AG04450 (cell line): ENCODE results near the gene ATP2C2. TPM values are rescaled to one million over a fixed set of nuclear protein-coding genes. Genes with fewer than 3 reads are reported as not detected.
A peak's percentile ranks its signal among the peaks of the same experiment; 100 is the strongest.

ENCODE experiments used
- CTCF ChIA-PET: fragments of 300-600, 350-600 bp; formaldehyde crosslinking; extraction: SDS; loops from one replicate; lab custom pipeline; 2022; ENCODE audit warnings: antibody characterized with exemption, inconsistent platforms; lab: Charles Lee
- POLR2A ChIA-PET: fragments of 350-600 bp; formaldehyde crosslinking; extraction: SDS; loops from one replicate; lab custom pipeline; 2021; ENCODE audit warnings: antibody characterized with exemption, inconsistent platforms; lab: Yijun Ruan, JAX
- DNase-seq: peaks from one replicate; pipeline ENCODE4 v3.0.0-alpha.2; 2011; ENCODE audit warnings: low read depth, low spot score
- H3K27ac ChIP-seq: one replicate; pipeline ENCODE4 v1.5.1; 2012; ENCODE audit warnings: low read depth, low read length, control low read depth
- H3K27me3 ChIP-seq: one replicate; pipeline ENCODE4 v1.6.0; 2012; ENCODE audit warnings: low read length; ENCODE audit not compliant: control insufficient read depth, insufficient read depth
- H3K4me3 ChIP-seq: 2 replicates; pipeline ENCODE4 v1.5.1; 2011; ENCODE audit warnings: mild to moderate bottlenecking, low read depth, low read length, control low read depth
- H3K9me3 ChIP-seq: 2 replicates; pipeline ENCODE4 v1.5.1; 2012; ENCODE audit warnings: low read length; ENCODE audit not compliant: control insufficient read depth, insufficient read depth
- polyA plus RNA-seq: library from polyadenylated mRNA; depleted of rRNA; stranded (reverse); fragments of >200 nt; gene quantifications from 2 replicates; pipeline ENCODE4 v1.2.3, GENCODE V29; 2011
- TF ChIP-seq, protein P1 (sequence below): IDR thresholded peaks from 2 replicates; pipeline ENCODE4 v1.5.1; 2011; ENCODE audit warnings: low read depth, low read length, control low read depth, inconsistent platforms

ATP2C2 gene
- polyA plus RNA-seq, 1 experiment, result not detected

DNA sequence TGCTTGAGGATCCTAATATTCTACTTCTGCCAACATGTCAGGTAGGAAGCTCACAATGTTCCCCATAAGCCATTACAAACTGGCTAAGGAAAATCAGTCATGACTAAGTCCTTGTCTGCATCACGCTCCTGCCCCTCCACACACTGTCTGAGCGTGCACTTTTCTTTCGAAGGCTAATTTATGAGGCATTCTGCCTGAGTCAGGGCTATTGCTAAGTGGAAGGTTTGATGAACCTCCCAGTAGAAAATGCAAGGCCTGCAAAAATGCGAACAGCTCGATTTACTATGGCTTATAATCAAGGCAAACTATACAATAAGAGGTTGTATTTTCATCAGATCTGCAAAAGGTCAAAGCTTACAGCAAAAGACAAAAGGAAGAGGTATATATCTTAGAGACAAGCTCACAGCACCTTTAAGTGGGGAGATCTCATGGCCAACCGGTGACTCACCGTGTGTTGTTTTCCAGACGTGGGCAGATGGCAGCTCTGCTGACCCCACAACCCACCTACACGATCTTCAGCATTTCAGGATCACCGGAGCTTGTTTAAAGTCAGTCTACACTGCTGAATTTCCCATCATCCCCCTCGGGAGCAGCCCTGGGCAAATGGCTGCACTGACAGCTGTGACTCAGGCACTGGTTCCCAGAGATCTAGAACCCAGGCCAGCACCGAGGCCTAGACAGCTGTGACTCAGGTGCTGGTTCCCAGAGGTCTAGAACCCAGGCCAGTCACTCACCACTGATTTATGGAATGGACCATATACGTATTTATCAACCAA lies 110.0 kb downstream of the ATP2C2 start:
- peak; percentile 43 for DNase-seq
- Histone ChIP-seq H3K27me3 (no peaks in the 10 kb centered on the region), H3K27ac (peak overlapping the region; percentile 68), H3K9me3 (no peaks in the 10 kb centered on the region; the same call in 1 of the 2 replicates), H3K4me3 (no peak overlapping the region)
- TF ChIP-seq, protein P1, sequence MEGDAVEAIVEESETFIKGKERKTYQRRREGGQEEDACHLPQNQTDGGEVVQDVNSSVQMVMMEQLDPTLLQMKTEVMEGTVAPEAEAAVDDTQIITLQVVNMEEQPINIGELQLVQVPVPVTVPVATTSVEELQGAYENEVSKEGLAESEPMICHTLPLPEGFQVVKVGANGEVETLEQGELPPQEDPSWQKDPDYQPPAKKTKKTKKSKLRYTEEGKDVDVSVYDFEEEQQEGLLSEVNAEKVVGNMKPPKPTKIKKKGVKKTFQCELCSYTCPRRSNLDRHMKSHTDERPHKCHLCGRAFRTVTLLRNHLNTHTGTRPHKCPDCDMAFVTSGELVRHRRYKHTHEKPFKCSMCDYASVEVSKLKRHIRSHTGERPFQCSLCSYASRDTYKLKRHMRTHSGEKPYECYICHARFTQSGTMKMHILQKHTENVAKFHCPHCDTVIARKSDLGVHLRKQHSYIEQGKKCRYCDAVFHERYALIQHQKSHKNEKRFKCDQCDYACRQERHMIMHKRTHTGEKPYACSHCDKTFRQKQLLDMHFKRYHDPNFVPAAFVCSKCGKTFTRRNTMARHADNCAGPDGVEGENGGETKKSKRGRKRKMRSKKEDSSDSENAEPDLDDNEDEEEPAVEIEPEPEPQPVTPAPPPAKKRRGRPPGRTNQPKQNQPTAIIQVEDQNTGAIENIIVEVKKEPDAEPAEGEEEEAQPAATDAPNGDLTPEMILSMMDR, result no peak
- ChIA-PET CTCF (interaction anchor here (0.6 to 2.4 kb wide), 7 partner anchors 9 to 394 kb away, joined by 3 to 7 read pairs (median 3); partner anchors contain the start of gene TAF1C), POLR2A (interaction anchor here (0.5 kb wide), 1 partner anchor 140 kb away, joined by 4 read pairs; no protein-coding TSS in a partner anchor)

DNA sequence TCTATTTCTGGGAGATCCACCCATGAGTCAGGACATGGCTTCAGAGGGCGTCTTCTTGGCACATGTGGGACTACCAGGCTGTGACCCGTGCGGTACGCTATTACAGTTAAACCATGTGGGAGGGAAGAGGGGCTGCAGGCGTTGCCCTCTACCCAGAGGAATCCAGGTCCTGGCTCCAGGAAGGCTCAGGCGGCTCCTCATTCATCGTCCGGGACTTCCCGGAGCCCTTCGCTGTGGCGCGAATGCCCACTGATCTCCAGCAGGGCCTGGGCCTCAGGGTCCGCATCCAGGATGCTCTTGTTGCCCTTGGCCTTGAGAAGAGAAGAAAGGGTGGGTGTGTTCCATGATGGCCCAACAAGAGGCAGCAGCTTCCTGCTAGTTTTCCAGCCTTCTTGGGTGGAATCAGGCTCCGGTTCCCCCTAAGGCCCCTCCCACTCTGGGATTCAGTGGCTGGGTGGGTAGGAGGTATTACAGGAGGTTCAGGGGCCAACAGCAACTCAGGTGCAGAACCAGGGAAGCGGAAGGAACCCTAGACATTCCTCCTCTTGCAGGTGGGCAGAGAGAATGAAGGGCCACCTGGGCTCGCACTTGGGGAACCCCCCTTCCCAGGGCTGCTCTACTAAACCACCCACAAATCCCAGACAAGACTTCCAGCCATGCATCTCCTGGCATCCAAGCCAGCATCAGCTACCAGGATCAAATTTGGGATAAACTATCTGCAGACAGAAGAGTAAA lies 111.5 kb downstream of the ATP2C2 start:
- Histone ChIP-seq H3K4me3 (no peak overlapping the region), H3K9me3 (no peaks in the 10 kb centered on the region; the same call in 1 of the 2 replicates), H3K27me3 (no peaks in the 10 kb centered on the region), H3K27ac (peak overlapping the region; percentile 31)
- no peak for DNase-seq
- POLR2A ChIA-PET, result no interaction called here
- CTCF ChIA-PET, result interaction anchor here (2.4 kb wide), 1 partner anchor 203 kb away, joined by 7 read pairs; no protein-coding TSS in a partner anchor
- TF ChIP-seq, protein P1, result no peak

GRCh38 chr16:84481051-84481735 lies 112.9 kb downstream of the ATP2C2 start:
- Histone ChIP-seq H3K27ac (no peak overlapping the region), H3K9me3 (no peaks in the 10 kb centered on the region; the same call in 1 of the 2 replicates), H3K4me3 (no peak overlapping the region), H3K27me3 (no peaks in the 10 kb centered on the region)
- CTCF ChIA-PET, result interaction anchor here (0.6 to 0.9 kb wide), 2 partner anchors 294 to 471 kb away, joined by 3 to 4 read pairs; partner anchors contain the start of gene TAF1C
- POLR2A ChIA-PET, result interaction anchor here (0.6 kb wide), 1 partner anchor 11 kb away, joined by 4 read pairs; no protein-coding TSS in a partner anchor
- TF ChIP-seq, protein P1, result no peak
- DNase-seq, result no peak

DNA sequence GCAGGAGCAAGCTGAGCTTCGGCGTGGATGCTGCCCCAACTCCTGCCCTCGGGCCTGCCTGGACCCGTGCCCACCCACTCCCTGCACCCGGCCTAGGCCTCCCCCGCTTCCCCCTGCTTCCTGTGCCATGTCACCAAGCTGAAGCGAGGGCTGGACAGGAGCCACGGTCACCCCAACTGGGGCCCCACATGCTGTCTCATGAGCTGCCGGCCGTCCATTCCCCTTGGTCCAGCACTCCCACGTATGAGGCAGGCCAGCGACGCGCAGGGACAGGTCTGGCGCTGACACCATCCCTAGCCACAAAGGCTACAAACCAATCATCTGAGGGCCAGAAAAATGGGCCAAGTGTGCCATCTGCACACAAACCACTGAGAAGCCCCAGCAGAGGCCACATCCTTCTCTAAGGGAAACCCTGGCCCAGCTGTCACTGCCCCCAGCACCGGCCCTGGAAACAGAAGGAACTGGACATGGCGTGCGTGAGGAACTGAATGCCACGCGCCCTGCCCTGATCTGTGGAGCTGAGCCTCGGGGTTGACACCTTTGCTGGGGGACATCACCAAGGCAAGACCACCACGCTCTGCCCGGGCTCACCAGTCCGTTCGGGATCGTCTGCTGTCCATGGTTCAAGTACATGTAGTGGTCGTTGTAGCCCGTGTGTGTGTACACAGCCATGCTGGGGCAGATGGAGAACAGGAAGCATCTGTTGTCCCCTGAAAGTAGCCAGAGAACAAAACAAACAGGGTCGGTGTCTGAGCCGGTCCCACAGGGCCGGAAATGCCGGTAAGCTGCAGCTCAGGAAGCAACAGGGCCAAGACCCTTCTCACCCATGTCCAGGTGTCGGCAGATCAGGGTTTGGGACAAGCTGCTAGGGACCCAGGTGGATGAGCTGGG lies 113.9 kb downstream of the ATP2C2 start:
- no peaks in the 10 kb centered on the region for H3K27me3 ChIP-seq
- POLR2A ChIA-PET, result no interaction called here

More for the DNA sequence above, 113.9 kb downstream of the ATP2C2 start:
- no peak for DNase-seq
- CTCF ChIA-PET, result interaction anchor here (0.6 to 3.3 kb wide), 3 partner anchors 206 to 469 kb away, joined by 3 to 46 read pairs (median 4); no protein-coding TSS in a partner anchor
- Histone ChIP-seq H3K9me3 (no peaks in the 10 kb centered on the region; the same call in 1 of the 2 replicates), H3K27ac (peak overlapping the region; percentile 11), H3K4me3 (no peak overlapping the region)
- TF ChIP-seq, protein P1, result no peak
